H9 (cell line): ENCODE results near the gene KIAA1671. TPM values are rescaled to one million over a fixed set of nuclear protein-coding genes. Genes with fewer than 3 reads are reported as not detected.

ENCODE experiments used
- DNase-seq: peaks from one replicate; pipeline ENCODE4 v3.0.0-alpha.2; 2017
- H2AFZ ChIP-seq: one replicate; pipeline ENCODE4 v1.6.1; 2013; ENCODE audit warnings: mild to moderate bottlenecking, low read length, control low read depth, moderate library complexity
- H2AK5ac ChIP-seq: 2 replicates; pipeline ENCODE4 v1.6.1; 2013; ENCODE audit warnings: low read length, control low read depth, mixed read lengths; ENCODE audit not compliant: insufficient read length
- H2BK120ac ChIP-seq: one replicate; pipeline ENCODE4 v1.6.1; 2013; ENCODE audit warnings: low read depth, mild to moderate bottlenecking, low read length, control low read depth, inconsistent platforms; ENCODE audit not compliant: poor library complexity, severe bottlenecking
- H2BK12ac ChIP-seq: 2 replicates; pipeline ENCODE4 v1.6.1; 2013; ENCODE audit warnings: low read length, control low read depth, mixed read lengths, low read depth; ENCODE audit not compliant: insufficient read length
- H2BK15ac ChIP-seq: 2 replicates; pipeline ENCODE4 v1.6.1; 2013; ENCODE audit warnings: low read depth, low read length, control low read depth
- H2BK20ac ChIP-seq: one replicate; pipeline ENCODE4 v1.6.1; 2013; ENCODE audit warnings: low read depth, mild to moderate bottlenecking, low read length, control low read depth, inconsistent platforms; ENCODE audit not compliant: poor library complexity, severe bottlenecking
- H2BK5ac ChIP-seq: 2 replicates; pipeline ENCODE4 v1.6.1; 2013; ENCODE audit warnings: low read length, control low read depth, mixed read lengths; ENCODE audit not compliant: insufficient read length
- H3K14ac ChIP-seq: 2 replicates; pipeline ENCODE4 v1.6.1; 2013; ENCODE audit warnings: low read length, control low read depth; ENCODE audit not compliant: insufficient read depth
- H3K18ac ChIP-seq: 2 replicates; pipeline ENCODE4 v1.6.1; 2013; ENCODE audit warnings: low read depth, mild to moderate bottlenecking, mixed read lengths, low read length, control low read depth; ENCODE audit not compliant: insufficient read length
- H3K23ac ChIP-seq: 2 replicates; pipeline ENCODE4 v1.6.1; 2013; ENCODE audit warnings: low read length, control low read depth, mixed read lengths, low read depth; ENCODE audit not compliant: insufficient read length
- H3K23me2 ChIP-seq: 2 replicates; pipeline ENCODE4 v1.6.1; 2013; ENCODE audit warnings: low read depth, mild to moderate bottlenecking, mixed read lengths, low read length, control low read depth; ENCODE audit not compliant: insufficient read length, poor library complexity, severe bottlenecking
- H3K27ac ChIP-seq: 2 replicates; pipeline ENCODE4 v1.5.1; 2013; ENCODE audit warnings: low read length, control low read depth, mixed read lengths, low read depth; ENCODE audit not compliant: insufficient read length
- H3K27me3 ChIP-seq: 2 replicates; pipeline ENCODE4 v1.6.1; 2013; ENCODE audit warnings: low read length, control low read depth, inconsistent platforms; ENCODE audit not compliant: insufficient read depth
- H3K4ac ChIP-seq: 2 replicates; pipeline ENCODE4 v1.6.1; 2013; ENCODE audit warnings: low read depth, mild to moderate bottlenecking, control low read depth, inconsistent platforms, low read length, moderate library complexity
- H3K4me1 ChIP-seq: 2 replicates; pipeline ENCODE4 v1.6.1; 2013; ENCODE audit warnings: low read length, control low read depth, inconsistent platforms; ENCODE audit not compliant: insufficient read depth
- H3K4me2 ChIP-seq: 2 replicates; pipeline ENCODE4 v1.6.1; 2013; ENCODE audit warnings: low read length, control low read depth, mixed read lengths; ENCODE audit not compliant: insufficient read length, insufficient read depth
- H3K56ac ChIP-seq: 2 replicates; pipeline ENCODE4 v1.6.1; 2013; ENCODE audit warnings: low read depth, mild to moderate bottlenecking, mixed read lengths, low read length, control low read depth; ENCODE audit not compliant: insufficient read length
- H3K79me1 ChIP-seq: 2 replicates; pipeline ENCODE4 v1.6.1; 2013; ENCODE audit warnings: low read depth, mild to moderate bottlenecking, moderate library complexity, low read length, control low read depth, inconsistent platforms; ENCODE audit not compliant: insufficient read depth, poor library complexity, severe bottlenecking
- H3K79me2 ChIP-seq: 2 replicates; pipeline ENCODE4 v1.6.1; 2013; ENCODE audit warnings: low read length, control low read depth, inconsistent platforms; ENCODE audit not compliant: insufficient read depth
- H3K9ac ChIP-seq: 2 replicates; pipeline ENCODE4 v1.6.1; 2013; ENCODE audit warnings: low read length, control low read depth, mixed read lengths; ENCODE audit not compliant: insufficient read length; ENCODE audit errors: extremely low read depth
- H3K9me3 ChIP-seq: one replicate; pipeline ENCODE4 v1.6.1; 2013; ENCODE audit warnings: low read depth, low read length, inconsistent platforms; ENCODE audit not compliant: control insufficient read depth
- H3T11ph ChIP-seq: one replicate; pipeline ENCODE4 v1.6.1; 2013; ENCODE audit warnings: mild to moderate bottlenecking, low read length, control low read depth, inconsistent platforms
- H4K20me1 ChIP-seq: one replicate; pipeline ENCODE4 v1.6.1; 2013; ENCODE audit not compliant: control insufficient read depth, insufficient read length, insufficient read depth
- H4K5ac ChIP-seq: 2 replicates; pipeline ENCODE4 v1.6.1; 2013; ENCODE audit warnings: low read depth, mild to moderate bottlenecking, mixed read lengths, low read length, control low read depth; ENCODE audit not compliant: insufficient read length
- H4K8ac ChIP-seq: replicated peaks from 2 replicates; pipeline ENCODE4 v1.6.1; 2013; ENCODE audit warnings: low read length, control low read depth, mixed read lengths, low read depth; ENCODE audit not compliant: insufficient read length
- H4K91ac ChIP-seq: 2 replicates; pipeline ENCODE4 v1.6.1; 2013; ENCODE audit warnings: low read depth, mild to moderate bottlenecking, moderate library complexity, mixed read lengths, low read length, control low read depth; ENCODE audit not compliant: insufficient read length
- H3K27ac Mint-ChIP-seq, 3 experiments: 2 replicates in 2 of 3; 3 replicates in 1 of 3; pipeline ENCODE4 v1.8.0; 2020 to 2021; ENCODE audit warnings: mixed read lengths in 3 of 3, mild to moderate bottlenecking in 1 of 3, moderate library complexity in 1 of 3
- H3K27me3 Mint-ChIP-seq: 2 replicates; pipeline ENCODE4 v1.8.0; 2021; ENCODE audit warnings: low read depth, mild to moderate bottlenecking, moderate library complexity, mixed read lengths
- H3K36me3 Mint-ChIP-seq, 3 experiments: 2 replicates in 2 of 3; 3 replicates in 1 of 3; pipeline ENCODE4 v1.8.0; 2020 to 2021; ENCODE audit warnings: low read depth in 3 of 3, mixed read lengths in 3 of 3; ENCODE audit not compliant: insufficient read depth in 1 of 3
- H3K4me1 Mint-ChIP-seq, 2 experiments: 2 replicates each; pipeline ENCODE4 v1.8.0; 2020; ENCODE audit warnings: mixed read lengths in 2 of 2
- H3K4me3 Mint-ChIP-seq, 2 experiments: 2 replicates in 1 of 2; 3 replicates in 1 of 2; pipeline ENCODE4 v1.8.0; 2020 to 2021; ENCODE audit warnings: mild to moderate bottlenecking in 2 of 2, mixed read lengths in 2 of 2, moderate library complexity in 1 of 2
- H3K9me3 Mint-ChIP-seq, 2 experiments: 2 replicates in 1 of 2; 3 replicates in 1 of 2; pipeline ENCODE4 v1.8.0; 2020; ENCODE audit warnings: mild to moderate bottlenecking in 2 of 2, mixed read lengths in 2 of 2, moderate library complexity in 1 of 2
- WGBS: extraction: QIAGEN DNeasy Blood & Tissue Kit; methylation state at CpG from one replicate; pipeline ENCODE4 v1.1.7; 2013; ENCODE audit warnings: missing lambda C conversion rate, low lambda C conversion rate, mixed read lengths; ENCODE audit not compliant: insufficient read length; ENCODE audit errors: extremely low coverage; 5-methylcytosine and 5-hydroxymethylcytosine counted together
- total RNA-seq: library from RNA; stranded (reverse); gene quantifications from 2 replicates; pipeline ENCODE4 v1.2.1, GENCODE V29; 2021
- TF ChIP-seq, protein P1 (sequence below): fragments of 200-600 bp; sonication (generic); conservative IDR thresholded peaks from 3 replicates; pipeline ENCODE4 v1.8.0; 2021; ENCODE audit warnings: antibody characterized with exemption, mild to moderate bottlenecking

The KIAA1671 gene
- total RNA-seq, 1 experiment from 2014 or later: 22.6 TPM

DNA sequence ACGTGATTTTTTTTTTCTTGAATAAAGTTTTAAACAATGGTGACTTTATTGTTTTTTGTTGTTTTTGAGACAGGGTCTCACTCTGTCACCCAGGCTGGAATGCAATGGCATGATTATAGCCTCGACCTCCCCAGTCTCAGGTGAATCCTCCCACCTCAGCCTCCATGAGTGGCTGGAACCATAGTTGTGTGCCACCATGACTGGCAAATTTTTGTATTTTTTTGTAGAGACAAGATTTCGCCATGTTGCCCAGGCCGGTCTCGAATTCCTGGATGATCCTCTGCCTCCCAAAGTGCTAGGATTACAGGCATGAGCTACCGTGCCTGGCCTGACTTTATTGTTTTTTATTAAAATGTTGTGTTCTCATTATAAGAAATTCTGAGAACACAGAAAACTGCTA, 235.0 kb downstream of the KIAA1671 start:
- no peak overlapping the region for H2BK120ac ChIP-seq
- Mint-ChIP-seq H3K4me3 (no peak overlapping the region), H3K36me3 (peaks cover 17 to 51% (median 50%) of the 10 kb centered on the region in 3 experiments; a peak in 6 of 7 replicates), H3K27ac (no peak overlapping the region), H3K9me3 (peaks cover 0 to 3% of the 10 kb centered on the region in 2 experiments; a peak in 3 of 5 replicates), H3K4me1 (peaks cover 2 to 4% of the 10 kb centered on the region in 2 experiments; a peak in 3 of 4 replicates), H3K27me3 (no peaks in the 10 kb centered on the region)
- no peaks in the 10 kb centered on the region for H3K27me3 ChIP-seq
- H3T11ph ChIP-seq: no peak overlapping the region
- no peak overlapping the region for H2BK20ac ChIP-seq
- H2AFZ ChIP-seq: no peak overlapping the region
- no peak overlapping the region for H3K56ac ChIP-seq
- H3K9ac ChIP-seq: no peak overlapping the region
- H2AK5ac ChIP-seq: no peak overlapping the region
- H3K79me1 ChIP-seq: no peaks in the 10 kb centered on the region
- H2BK15ac ChIP-seq: no peak overlapping the region
- H3K4me1 ChIP-seq: no peaks in the 10 kb centered on the region
- H3K79me2 ChIP-seq: no peaks in the 10 kb centered on the region
- no peaks in the 10 kb centered on the region for H3K9me3 ChIP-seq
- DNase-seq: no peak
- H3K18ac ChIP-seq: no peak overlapping the region
- H4K20me1 ChIP-seq: no peaks in the 10 kb centered on the region
- WGBS: no CpG with 5 or more reads among the region's 6 CpGs
- H3K23ac ChIP-seq: no peak overlapping the region
- H2BK12ac ChIP-seq: no peak overlapping the region
- H2BK5ac ChIP-seq: no peak overlapping the region
- no peak overlapping the region for H4K91ac ChIP-seq
- H4K5ac ChIP-seq: no peak overlapping the region
- H3K27ac ChIP-seq: no peak overlapping the region
- no peak overlapping the region for H3K14ac ChIP-seq
- TF ChIP-seq, protein P1, sequence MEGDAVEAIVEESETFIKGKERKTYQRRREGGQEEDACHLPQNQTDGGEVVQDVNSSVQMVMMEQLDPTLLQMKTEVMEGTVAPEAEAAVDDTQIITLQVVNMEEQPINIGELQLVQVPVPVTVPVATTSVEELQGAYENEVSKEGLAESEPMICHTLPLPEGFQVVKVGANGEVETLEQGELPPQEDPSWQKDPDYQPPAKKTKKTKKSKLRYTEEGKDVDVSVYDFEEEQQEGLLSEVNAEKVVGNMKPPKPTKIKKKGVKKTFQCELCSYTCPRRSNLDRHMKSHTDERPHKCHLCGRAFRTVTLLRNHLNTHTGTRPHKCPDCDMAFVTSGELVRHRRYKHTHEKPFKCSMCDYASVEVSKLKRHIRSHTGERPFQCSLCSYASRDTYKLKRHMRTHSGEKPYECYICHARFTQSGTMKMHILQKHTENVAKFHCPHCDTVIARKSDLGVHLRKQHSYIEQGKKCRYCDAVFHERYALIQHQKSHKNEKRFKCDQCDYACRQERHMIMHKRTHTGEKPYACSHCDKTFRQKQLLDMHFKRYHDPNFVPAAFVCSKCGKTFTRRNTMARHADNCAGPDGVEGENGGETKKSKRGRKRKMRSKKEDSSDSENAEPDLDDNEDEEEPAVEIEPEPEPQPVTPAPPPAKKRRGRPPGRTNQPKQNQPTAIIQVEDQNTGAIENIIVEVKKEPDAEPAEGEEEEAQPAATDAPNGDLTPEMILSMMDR: no peak
- H3K4ac ChIP-seq: no peak overlapping the region
- H4K8ac ChIP-seq: no peak overlapping the region
- H3K23me2 ChIP-seq: no peaks in the 10 kb centered on the region
- no peak overlapping the region for H3K4me2 ChIP-seq
